GM12801 (cell line): ENCODE results near the gene ZNF587B.

Experiments used
- TF ChIP-seq, protein P1 (sequence below): IDR thresholded peaks from one replicate; pipeline ENCODE4 v1.5.1; 2011; ENCODE audit warnings: control low read depth; ENCODE audit not compliant: insufficient read length; ENCODE audit errors: extremely low read depth

ZNF587B gene

DNA sequence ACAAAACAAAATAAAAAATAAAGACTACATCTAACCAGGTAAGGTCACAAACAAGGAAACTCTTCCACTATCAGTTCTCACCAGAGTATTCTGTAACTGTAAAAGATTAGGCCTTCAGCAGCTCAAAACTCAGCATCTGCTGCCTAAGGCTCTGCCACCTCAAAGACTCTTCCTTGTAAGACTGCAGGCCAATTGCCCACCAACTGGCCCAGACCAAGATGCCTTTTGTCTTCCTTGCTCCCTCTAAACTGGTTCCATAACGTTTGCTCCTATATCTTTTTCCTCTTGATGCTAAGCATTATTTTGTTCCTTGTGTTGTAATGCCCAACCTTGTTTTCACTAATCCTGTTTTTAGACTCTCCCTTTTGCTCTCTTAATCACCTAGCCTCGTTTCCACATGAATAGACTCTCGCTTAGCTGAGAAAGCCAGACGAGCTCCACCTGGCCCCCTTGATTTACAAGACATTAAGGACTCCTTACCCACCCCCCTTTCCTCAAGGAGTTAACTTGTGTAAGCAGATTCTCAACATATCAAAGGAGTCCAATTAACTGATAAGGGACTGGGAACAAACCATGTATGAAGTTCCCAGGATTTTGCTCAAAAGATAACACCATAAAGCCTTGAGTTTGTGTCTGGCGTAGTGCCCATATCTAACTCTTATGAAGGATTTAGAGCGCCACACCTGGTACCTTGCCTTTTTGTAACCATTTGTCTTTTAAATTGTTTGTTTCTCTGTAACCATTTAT is 57.3 kb downstream of the ZNF587B start:
- TF ChIP-seq, protein P1, sequence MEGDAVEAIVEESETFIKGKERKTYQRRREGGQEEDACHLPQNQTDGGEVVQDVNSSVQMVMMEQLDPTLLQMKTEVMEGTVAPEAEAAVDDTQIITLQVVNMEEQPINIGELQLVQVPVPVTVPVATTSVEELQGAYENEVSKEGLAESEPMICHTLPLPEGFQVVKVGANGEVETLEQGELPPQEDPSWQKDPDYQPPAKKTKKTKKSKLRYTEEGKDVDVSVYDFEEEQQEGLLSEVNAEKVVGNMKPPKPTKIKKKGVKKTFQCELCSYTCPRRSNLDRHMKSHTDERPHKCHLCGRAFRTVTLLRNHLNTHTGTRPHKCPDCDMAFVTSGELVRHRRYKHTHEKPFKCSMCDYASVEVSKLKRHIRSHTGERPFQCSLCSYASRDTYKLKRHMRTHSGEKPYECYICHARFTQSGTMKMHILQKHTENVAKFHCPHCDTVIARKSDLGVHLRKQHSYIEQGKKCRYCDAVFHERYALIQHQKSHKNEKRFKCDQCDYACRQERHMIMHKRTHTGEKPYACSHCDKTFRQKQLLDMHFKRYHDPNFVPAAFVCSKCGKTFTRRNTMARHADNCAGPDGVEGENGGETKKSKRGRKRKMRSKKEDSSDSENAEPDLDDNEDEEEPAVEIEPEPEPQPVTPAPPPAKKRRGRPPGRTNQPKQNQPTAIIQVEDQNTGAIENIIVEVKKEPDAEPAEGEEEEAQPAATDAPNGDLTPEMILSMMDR, result no peak

DNA sequence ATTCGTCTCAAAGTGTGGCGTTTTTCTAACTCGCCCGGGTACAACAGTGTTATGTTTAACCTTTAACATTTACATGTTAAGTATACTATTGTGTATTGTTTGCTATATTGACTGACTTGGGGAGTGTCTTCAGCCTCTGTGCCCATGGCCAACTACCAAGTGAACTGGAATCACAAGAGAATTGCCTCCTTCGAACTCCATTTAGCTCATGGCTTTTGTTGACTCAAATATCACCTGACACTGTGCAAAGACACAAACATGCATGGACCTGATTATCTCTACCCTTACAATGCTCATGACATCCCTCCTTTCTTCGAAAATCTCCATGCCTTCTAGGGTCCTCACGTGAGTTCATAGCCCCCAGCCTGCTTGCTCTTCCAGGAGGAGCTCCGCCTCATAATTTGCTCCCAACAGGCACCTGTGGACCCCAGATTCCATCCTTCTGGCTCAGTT is 58.0 kb downstream of the ZNF587B start:
- TF ChIP-seq, protein P1, result no peak

DNA sequence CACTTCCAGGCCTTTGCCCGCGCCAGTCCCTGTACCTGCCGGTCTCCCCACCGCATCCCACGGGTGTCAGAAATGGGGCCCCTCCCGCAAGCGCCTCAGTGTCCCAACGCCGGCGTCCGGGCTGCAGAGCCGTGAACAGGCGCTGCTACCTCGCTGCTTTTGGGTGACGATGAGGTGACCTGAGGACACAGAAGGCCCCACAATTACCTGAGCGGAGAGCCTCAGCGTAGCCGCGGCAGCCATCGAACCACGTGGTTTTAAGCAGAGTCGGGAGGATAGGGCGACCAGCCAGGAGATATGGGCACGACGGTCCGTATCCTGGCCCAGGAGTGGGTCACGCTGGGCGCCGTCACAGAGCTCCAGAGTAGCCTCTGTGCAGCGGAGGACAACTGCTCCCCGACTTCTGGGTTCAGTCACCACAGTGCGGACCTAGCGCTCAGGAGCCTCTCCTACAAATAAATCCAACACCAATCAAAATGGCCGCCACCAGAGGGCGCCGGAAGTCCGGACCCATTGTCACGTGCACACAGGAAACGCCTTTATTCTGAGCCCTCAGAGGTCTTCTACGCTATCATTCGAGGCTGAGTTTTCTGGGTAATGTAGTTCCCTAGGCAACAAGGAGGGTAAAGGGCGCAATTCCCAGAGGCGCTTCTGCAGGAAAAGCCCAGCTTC is 58.6 kb downstream of the ZNF587B start, which contains the start of gene ZNF814:
ZNF814 (minus strand) TSS at position 478 of the 672 bp plus-strand sequence; CDS start at position 243, 235 bp downstream.
- TF ChIP-seq, protein P1, result no peak
